ENCODE measurements around the gene TMEM223. TPM values are rescaled to one million over a fixed set of nuclear protein-coding genes. Genes with fewer than 3 reads are reported as not detected.

The TMEM223 gene
- total RNA-seq, 1 experiment from 2014 or later = 22.2 TPM

DNA sequence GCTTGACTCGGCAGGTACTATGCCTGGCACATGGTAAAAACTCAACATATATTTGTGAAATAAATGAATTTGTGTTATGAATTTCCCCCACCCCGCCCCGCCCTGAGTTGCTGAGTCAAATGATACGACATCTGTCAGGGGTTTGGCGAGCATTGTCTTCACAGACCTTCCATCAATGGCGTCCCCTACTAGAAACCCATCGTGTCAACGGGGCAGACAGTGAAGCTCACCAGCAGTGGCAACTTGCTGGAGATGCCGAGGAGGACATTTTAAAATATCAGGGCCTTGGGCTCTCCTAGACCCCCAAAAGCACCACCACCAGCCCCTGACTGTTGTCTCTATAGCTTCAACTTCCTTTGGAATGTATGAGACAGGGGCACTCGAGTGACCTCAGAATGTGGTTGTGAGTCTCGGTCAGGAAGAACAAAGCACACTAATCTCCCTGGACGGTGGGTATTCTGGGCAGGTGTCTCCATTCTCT lies 14.2 kb upstream of the TMEM223 start:
- H2BK5ac ChIP-seq (ENCODE audit: insufficient read length, low read length) = no peak overlapping the region
- H4K91ac ChIP-seq (ENCODE audit: insufficient read length, low read depth, low read length) = no peak overlapping the region
- no peak overlapping the region for H2BK12ac ChIP-seq (ENCODE audit: insufficient read length, low read depth, low read length)
- H2BK20ac ChIP-seq (ENCODE audit: low read depth, low read length, poor library complexity, severe bottlenecking) = no peak overlapping the region
- no peak overlapping the region for H3K23ac ChIP-seq (ENCODE audit: insufficient read length, low read depth, low read length)
- Mint-ChIP-seq H3K4me3 (peak overlapping the region; percentile 96 to 99), H3K9me3 (no peaks in the 10 kb centered on the region), H3K36me3 (ENCODE audit: insufficient read depth in 1 of 3, low read depth in 3 of 3) (peaks cover 20 to 35% (median 26%) of the 10 kb centered on the region in 3 experiments; a peak in 6 of 7 replicates), H3K27ac (peak overlapping the region; percentile 31 to 87 (median 68); a peak in 4 of 7 replicates), H3K27me3 (ENCODE audit: low read depth) (no peaks in the 10 kb centered on the region; the same call in 1 of the 2 replicates), H3K4me1 (peaks cover 19 to 20% of the 10 kb centered on the region in 2 experiments)
- H2AK5ac ChIP-seq (ENCODE audit: insufficient read length, low read length) = no peak overlapping the region
- H4K5ac ChIP-seq (ENCODE audit: insufficient read length, low read depth, low read length) = no peak overlapping the region
- H3K23me2 ChIP-seq (ENCODE audit: insufficient read length, low read depth, low read length, poor library complexity, severe bottlenecking) = peaks cover 9% of the 10 kb centered on the region
- no peak overlapping the region for H4K8ac ChIP-seq (replicated peaks; ENCODE audit: insufficient read length, low read depth, low read length)
- no CpG with 5 or more reads among the region's 12 CpGs for WGBS (ENCODE audit: extremely low coverage, insufficient read length, low lambda C conversion rate)
- no peak overlapping the region for H2BK15ac ChIP-seq (ENCODE audit: low read depth, low read length)
- no peak for DNase-seq
- no peak overlapping the region for H3K4ac ChIP-seq (ENCODE audit: low read depth, low read length)
- no peaks in the 10 kb centered on the region for H3K27me3 ChIP-seq (ENCODE audit: insufficient read depth, low read length)
- no peaks in the 10 kb centered on the region for H3K4me1 ChIP-seq (ENCODE audit: insufficient read depth, low read length)
- H3K9me3 ChIP-seq (ENCODE audit: control insufficient read depth, low read depth, low read length) = no peaks in the 10 kb centered on the region
- H3K4me2 ChIP-seq (ENCODE audit: insufficient read depth, insufficient read length, low read length) = peak overlapping the region; percentile 55
- TF ChIP-seq, protein P1, sequence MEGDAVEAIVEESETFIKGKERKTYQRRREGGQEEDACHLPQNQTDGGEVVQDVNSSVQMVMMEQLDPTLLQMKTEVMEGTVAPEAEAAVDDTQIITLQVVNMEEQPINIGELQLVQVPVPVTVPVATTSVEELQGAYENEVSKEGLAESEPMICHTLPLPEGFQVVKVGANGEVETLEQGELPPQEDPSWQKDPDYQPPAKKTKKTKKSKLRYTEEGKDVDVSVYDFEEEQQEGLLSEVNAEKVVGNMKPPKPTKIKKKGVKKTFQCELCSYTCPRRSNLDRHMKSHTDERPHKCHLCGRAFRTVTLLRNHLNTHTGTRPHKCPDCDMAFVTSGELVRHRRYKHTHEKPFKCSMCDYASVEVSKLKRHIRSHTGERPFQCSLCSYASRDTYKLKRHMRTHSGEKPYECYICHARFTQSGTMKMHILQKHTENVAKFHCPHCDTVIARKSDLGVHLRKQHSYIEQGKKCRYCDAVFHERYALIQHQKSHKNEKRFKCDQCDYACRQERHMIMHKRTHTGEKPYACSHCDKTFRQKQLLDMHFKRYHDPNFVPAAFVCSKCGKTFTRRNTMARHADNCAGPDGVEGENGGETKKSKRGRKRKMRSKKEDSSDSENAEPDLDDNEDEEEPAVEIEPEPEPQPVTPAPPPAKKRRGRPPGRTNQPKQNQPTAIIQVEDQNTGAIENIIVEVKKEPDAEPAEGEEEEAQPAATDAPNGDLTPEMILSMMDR (conservative IDR thresholded peaks at IDR 0.05) = no peak
- H4K20me1 ChIP-seq (ENCODE audit: control insufficient read depth, insufficient read depth, insufficient read length) = no peaks in the 10 kb centered on the region
- peak overlapping the region; percentile 39 for H3K9ac ChIP-seq (ENCODE audit: extremely low read depth, insufficient read length, low read length)
- no peak overlapping the region for H3K56ac ChIP-seq (ENCODE audit: insufficient read length, low read depth, low read length)
- H3K27ac ChIP-seq (ENCODE audit: insufficient read length, low read depth, low read length) = no peak overlapping the region
- H3T11ph ChIP-seq (ENCODE audit: low read length) = no peak overlapping the region
- H3K18ac ChIP-seq (ENCODE audit: insufficient read length, low read depth, low read length) = no peak overlapping the region
- no peak overlapping the region for H2BK120ac ChIP-seq (ENCODE audit: low read depth, low read length, poor library complexity, severe bottlenecking)
- peaks cover 6% of the 10 kb centered on the region; the same call in 1 of the 2 replicates for H3K79me2 ChIP-seq (ENCODE audit: insufficient read depth, low read length)
- no peak overlapping the region for H2AFZ ChIP-seq (ENCODE audit: low read length)
- H3K79me1 ChIP-seq (ENCODE audit: insufficient read depth, low read depth, low read length, poor library complexity, severe bottlenecking) = peaks cover 2% of the 10 kb centered on the region
- H3K14ac ChIP-seq (ENCODE audit: insufficient read depth, low read length) = no peak overlapping the region

Measured in H9 (cell line).